HFF-Myc (cell line): Measurements from ENCODE around the gene REEP1.
"Not testable (repeated sequence)": the region's sequence is repeated elsewhere in the genome, so short reads cannot be mapped to it uniquely, and the experiment has no call there.

Experiments
- DNase-seq: peaks from one replicate; pipeline ENCODE4 v3.0.0-alpha.2; 2011; ENCODE audit warnings: low read depth; ENCODE audit errors: extremely low read depth
- H3K4me3 ChIP-seq: replicated peaks from 2 replicates; pipeline ENCODE4 v1.5.1; 2011; ENCODE audit warnings: low read depth, mild to moderate bottlenecking, control low read depth, low read length
- CTCF ChIP-seq: IDR thresholded peaks from 2 replicates; pipeline ENCODE4 v1.5.1; 2012; ENCODE audit warnings: mild to moderate bottlenecking, low read depth, low read length, control low read depth; ENCODE audit errors: missing control alignments

REEP1 gene

GRCh38 chr2:86231680-86232372 lies 105.6 kb downstream of the REEP1 start:
- no peak for TF ChIP-seq CTCF
- H3K4me3 ChIP-seq = no peak overlapping the region
- no peak for DNase-seq

GRCh38 chr2:86230961-86231360 lies 106.5 kb downstream of the REEP1 start:
- no peak for TF ChIP-seq CTCF
- H3K4me3 ChIP-seq = no peak overlapping the region
- no peak for DNase-seq

DNA sequence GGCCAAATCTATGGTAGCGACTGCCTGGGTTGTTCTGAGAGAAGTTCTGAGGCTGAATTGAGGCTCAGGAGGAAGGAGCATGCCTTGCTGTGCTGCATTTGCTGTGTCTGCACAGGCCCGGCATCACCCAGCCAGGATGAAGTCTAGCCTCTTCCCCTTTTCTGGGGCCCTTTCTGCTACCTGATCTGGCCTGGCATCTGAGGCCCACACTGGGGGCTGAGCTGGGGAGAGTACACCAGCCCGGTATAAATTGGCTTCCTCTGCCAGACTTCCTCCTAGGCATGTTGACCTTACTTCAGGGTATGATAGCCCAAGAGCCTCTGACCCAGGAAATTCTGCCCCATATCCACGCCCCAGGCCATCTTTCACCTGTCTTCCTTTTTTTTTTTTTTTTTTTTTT lies 108.2 kb downstream of the REEP1 start:
- TF ChIP-seq CTCF = no peak
- DNase-seq = no peak
- no peak overlapping the region for H3K4me3 ChIP-seq

DNA sequence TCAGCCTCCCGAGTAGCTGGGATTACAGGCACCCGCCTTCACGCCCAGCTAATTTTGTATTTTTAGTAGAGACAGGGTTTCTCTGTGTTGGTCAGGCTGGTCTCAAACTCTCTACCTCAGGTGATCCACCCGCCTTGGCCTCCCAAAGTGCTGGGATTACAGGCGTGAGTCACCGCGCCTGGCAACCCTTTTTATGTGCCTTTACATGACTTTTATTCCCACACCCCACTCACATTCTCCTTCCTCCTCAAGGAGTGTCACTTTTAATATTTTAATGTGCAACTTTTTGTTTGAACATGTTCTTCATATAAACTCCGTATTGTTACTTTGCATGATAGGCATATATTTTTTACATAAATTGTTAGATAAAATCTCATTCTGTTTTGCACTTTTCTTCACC lies 108.9 kb downstream of the REEP1 start:
- DNase-seq, H3K4me3 ChIP-seq: not testable (repeated sequence)

DNA sequence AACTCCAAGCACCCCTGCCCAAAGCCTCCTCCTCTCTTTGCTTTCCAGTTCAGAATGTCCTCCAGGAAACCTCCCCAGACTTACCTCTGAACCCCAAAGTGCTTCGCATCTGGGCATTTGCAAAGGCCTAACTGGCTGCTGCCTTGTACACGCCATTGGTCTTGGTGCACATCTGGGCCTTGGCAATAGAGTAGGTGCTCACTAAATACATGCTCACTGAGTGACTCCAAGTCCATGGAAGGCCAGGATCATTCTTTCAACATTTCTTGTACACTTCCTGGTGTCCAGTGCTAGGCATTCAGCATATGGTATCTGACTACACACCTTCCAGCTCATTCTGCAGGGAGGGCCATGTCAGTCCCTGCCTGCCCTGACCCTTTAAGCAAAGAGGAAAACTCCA lies 109.7 kb downstream of the REEP1 start:
- no peak overlapping the region for H3K4me3 ChIP-seq
- TF ChIP-seq CTCF = no peak
- no peak for DNase-seq

GRCh38 chr2:86226636-86227520 lies 110.5 kb downstream of the REEP1 start:
- no peak overlapping the region for H3K4me3 ChIP-seq
- no peak for DNase-seq
- no peak for TF ChIP-seq CTCF

- H3K4me3 ChIP-seq = no peak overlapping the region
- no peak for TF ChIP-seq CTCF
- DNase-seq = no peak
These were observed 111.4 kb downstream of the REEP1 start for GRCh38 chr2:86226070-86226469.
